HepG2 (cell line): Measurements from ENCODE around the gene DRD3. TPM values are rescaled to one million over a fixed set of nuclear protein-coding genes. Genes with fewer than 3 reads are reported as not detected.

ENCODE experiments used
- ARID4A ChIP-seq: sonication (generic); formaldehyde crosslinking; IDR thresholded peaks from 2 replicates; pipeline ENCODE4 v1.5.0; 2020; ENCODE audit warnings: mild to moderate bottlenecking, missing genetic modification reagents, borderline replicate concordance
- DNMT1 ChIP-seq: sonication (generic); formaldehyde crosslinking; IDR thresholded peaks from 2 replicates; pipeline ENCODE4 v1.5.1; 2020; ENCODE audit warnings: mild to moderate bottlenecking, missing genetic modification reagents
- HDAC2 ChIP-seq: sonication (generic); formaldehyde crosslinking; IDR thresholded peaks from 2 replicates; pipeline ENCODE4 v1.4.0; 2020; ENCODE audit warnings: missing genetic modification reagents
- KLF12 ChIP-seq: sonication (generic); formaldehyde crosslinking; IDR thresholded peaks from 2 replicates; pipeline ENCODE4 v1.4.0; 2020; ENCODE audit warnings: missing genetic modification reagents, borderline replicate concordance
- SOX13 ChIP-seq, 3 experiments: fragments of 450-650 bp in 1 of 3; sonication (generic) in 1 of 3; formaldehyde crosslinking in 1 of 3; IDR thresholded peaks in 2 of 3; conservative IDR thresholded peaks in 1 of 3; 2 replicates each; pipeline versions ENCODE4 v1.5.0 to v1.6.1; 2016 to 2020; ENCODE audit warnings: antibody characterized with exemption in 1 of 3, mild to moderate bottlenecking in 1 of 3, missing compliant biosample characterization in 1 of 3, missing genetic modification reagents in 1 of 3, moderate library complexity in 1 of 3
- TOE1 ChIP-seq: sonication (generic); formaldehyde crosslinking; IDR thresholded peaks from 2 replicates; pipeline ENCODE4 v1.4.0; 2020; ENCODE audit warnings: mild to moderate bottlenecking, missing genetic modification reagents
- TRIM22 ChIP-seq: fragments of 450-650 bp; IDR thresholded peaks from 2 replicates; pipeline ENCODE4 v1.6.1; 2017
- ZBTB26 ChIP-seq: IDR thresholded peaks from 2 replicates; pipeline ENCODE4 v1.6.1; 2016; ENCODE audit warnings: missing compliant biosample characterization, missing genetic modification reagents, borderline replicate concordance
- ZFP41 ChIP-seq: sonication (generic); formaldehyde crosslinking; IDR thresholded peaks from 2 replicates; pipeline ENCODE4 v1.4.0; 2020; ENCODE audit warnings: mild to moderate bottlenecking, missing genetic modification reagents, borderline replicate concordance
- ZMYM3 ChIP-seq: sonication (generic); formaldehyde crosslinking; IDR thresholded peaks from 2 replicates; pipeline ENCODE4 v1.5.1; 2020; ENCODE audit warnings: mild to moderate bottlenecking, missing genetic modification reagents
- ZNF503 ChIP-seq: sonication (generic); formaldehyde crosslinking; IDR thresholded peaks from 2 replicates; pipeline ENCODE4 v1.4.0; 2020; ENCODE audit warnings: missing genetic modification reagents
- ZNF790 ChIP-seq: sonication (generic); formaldehyde crosslinking; IDR thresholded peaks from 2 replicates; pipeline ENCODE4 v1.8.0; 2022; ENCODE audit warnings: missing genetic modification reagents, mild to moderate bottlenecking, borderline replicate concordance
- ZNF841 ChIP-seq: sonication (generic); formaldehyde crosslinking; IDR thresholded peaks from 2 replicates; pipeline ENCODE4 v1.8.1; 2023; ENCODE audit warnings: missing genetic modification reagents, borderline replicate concordance
- polyA plus RNA-seq, 8 experiments: library from polyadenylated mRNA; depleted of rRNA in 3 of 8; stranded (reverse) in 7 of 8; unstranded in 1 of 8; fragments of >200 nt; fragmentation: Illumina TruSeq in 4 of 8; extraction: Trizol in 4 of 8; gene quantifications; 2 replicates each; pipeline versions ENCODE4 v1.2.1 to v1.2.3, GENCODE V29; 2011 to 2016; ENCODE audit warnings: low read depth in 4 of 8, missing spikeins in 1 of 8, mixed read lengths in 1 of 8; ENCODE audit not compliant: insufficient read depth in 1 of 8
- total RNA-seq, 5 experiments: library from RNA; depleted of rRNA; stranded (reverse); fragments of >200 nt; fragmentation: Illumina TruSeq; extraction: Trizol; gene quantifications; 2 replicates each; pipeline ENCODE4 v1.2.3, GENCODE V29; 2016; ENCODE audit warnings: low read depth in 1 of 5
- TF ChIP-seq, protein P1 (sequence below): sonication (generic); formaldehyde crosslinking; IDR thresholded peaks from 2 replicates; pipeline ENCODE4 v1.8.1; 2022; ENCODE audit warnings: mild to moderate bottlenecking, missing genetic modification reagents
- TF ChIP-seq, protein P2 (sequence below): sonication (generic); formaldehyde crosslinking; IDR thresholded peaks from 2 replicates; pipeline ENCODE4 v1.5.1; 2020; ENCODE audit warnings: missing genetic modification reagents, mild to moderate bottlenecking, borderline replicate concordance

The DRD3 gene
- total and polyA plus RNA-seq, 2 of the 13 experiments (the other 11 are each of a cell fraction or from before 2014, with no cell fraction given) = not detected

DNA sequence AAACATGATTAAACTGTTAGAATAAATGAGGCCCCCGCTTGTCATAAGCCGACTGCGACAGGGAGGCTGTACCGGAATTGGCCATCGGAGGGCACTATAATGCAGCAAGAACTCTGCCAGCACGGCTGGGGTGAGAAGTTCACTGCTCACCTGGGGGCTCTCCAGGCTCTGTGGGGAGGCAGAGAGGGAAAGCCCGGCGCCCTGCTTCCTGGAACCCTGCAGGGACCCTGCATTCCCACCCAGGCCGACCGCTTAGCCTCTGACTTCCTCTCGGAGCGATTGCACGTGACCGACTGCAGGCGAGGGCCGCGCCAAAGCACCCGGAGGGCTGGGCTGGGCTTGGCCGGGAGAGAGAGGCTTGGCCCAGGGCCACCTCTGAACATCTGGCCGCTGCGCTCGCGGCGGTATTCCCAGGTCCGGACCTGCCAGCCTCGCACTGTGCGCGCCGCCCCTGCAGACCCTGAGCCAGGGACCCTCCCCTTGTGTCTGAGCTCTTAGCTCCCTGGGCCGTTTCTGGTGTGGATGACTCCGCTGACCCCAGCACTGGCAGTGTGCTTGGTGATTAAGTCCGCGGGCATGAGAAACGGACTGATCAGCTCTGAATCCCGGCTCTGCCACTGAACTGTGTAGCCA lies 26.2 kb downstream of the DRD3 start (continued):
- TF ChIP-seq ARID4A (CRISPR knock-in tag) = peak; percentile 48; the same call in 1 of the 2 replicates
- TF ChIP-seq ZFP41 = no peak
- TF ChIP-seq ZNF841 (CRISPR knock-in tag) = no peak
- TF ChIP-seq SOX13 (IDR thresholded peaks at IDR 0.05) = no peak
- TF ChIP-seq SOX13 (CRISPR knock-in tag; conservative IDR thresholded peaks at IDR 0.05 in 1 of 2, IDR thresholded peaks at IDR 0.05 in 1 of 2) = 0 out of 4 replicates have a peak, but pooled peaks of 1 of the 2 experiments have one; percentile 16
- TF ChIP-seq DNMT1 (CRISPR knock-in tag) = no peak
- TF ChIP-seq ZMYM3 = no peak
- TF ChIP-seq TOE1 (CRISPR knock-in tag) = no peak
- TF ChIP-seq ZNF790 (CRISPR knock-in tag) = no peak
- peak; percentile 54; the same call in 1 of the 2 replicates for TF ChIP-seq ZBTB26 (CRISPR knock-in tag)
- no peak for TF ChIP-seq KLF12 (CRISPR knock-in tag)
- TF ChIP-seq, protein P1, sequence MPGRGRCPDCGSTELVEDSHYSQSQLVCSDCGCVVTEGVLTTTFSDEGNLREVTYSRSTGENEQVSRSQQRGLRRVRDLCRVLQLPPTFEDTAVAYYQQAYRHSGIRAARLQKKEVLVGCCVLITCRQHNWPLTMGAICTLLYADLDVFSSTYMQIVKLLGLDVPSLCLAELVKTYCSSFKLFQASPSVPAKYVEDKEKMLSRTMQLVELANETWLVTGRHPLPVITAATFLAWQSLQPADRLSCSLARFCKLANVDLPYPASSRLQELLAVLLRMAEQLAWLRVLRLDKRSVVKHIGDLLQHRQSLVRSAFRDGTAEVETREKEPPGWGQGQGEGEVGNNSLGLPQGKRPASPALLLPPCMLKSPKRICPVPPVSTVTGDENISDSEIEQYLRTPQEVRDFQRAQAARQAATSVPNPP (CRISPR knock-in tag) = no peak
- TF ChIP-seq, protein P2, sequence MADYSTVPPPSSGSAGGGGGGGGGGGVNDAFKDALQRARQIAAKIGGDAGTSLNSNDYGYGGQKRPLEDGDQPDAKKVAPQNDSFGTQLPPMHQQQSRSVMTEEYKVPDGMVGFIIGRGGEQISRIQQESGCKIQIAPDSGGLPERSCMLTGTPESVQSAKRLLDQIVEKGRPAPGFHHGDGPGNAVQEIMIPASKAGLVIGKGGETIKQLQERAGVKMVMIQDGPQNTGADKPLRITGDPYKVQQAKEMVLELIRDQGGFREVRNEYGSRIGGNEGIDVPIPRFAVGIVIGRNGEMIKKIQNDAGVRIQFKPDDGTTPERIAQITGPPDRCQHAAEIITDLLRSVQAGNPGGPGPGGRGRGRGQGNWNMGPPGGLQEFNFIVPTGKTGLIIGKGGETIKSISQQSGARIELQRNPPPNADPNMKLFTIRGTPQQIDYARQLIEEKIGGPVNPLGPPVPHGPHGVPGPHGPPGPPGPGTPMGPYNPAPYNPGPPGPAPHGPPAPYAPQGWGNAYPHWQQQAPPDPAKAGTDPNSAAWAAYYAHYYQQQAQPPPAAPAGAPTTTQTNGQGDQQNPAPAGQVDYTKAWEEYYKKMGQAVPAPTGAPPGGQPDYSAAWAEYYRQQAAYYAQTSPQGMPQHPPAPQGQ = no peak
- TF ChIP-seq TRIM22 = no peak
- 0 out of 2 replicates have a peak, but pooled peaks have one; percentile 17 for TF ChIP-seq HDAC2 (CRISPR knock-in tag)
- no peak for TF ChIP-seq ZNF503 (CRISPR knock-in tag)
